ENCODE results near the gene TTC33.
"Not testable (repeated sequence)": the region's sequence is repeated elsewhere in the genome, so short reads cannot be mapped to it uniquely, and the experiment has no call there.

The TTC33 gene

DNA sequence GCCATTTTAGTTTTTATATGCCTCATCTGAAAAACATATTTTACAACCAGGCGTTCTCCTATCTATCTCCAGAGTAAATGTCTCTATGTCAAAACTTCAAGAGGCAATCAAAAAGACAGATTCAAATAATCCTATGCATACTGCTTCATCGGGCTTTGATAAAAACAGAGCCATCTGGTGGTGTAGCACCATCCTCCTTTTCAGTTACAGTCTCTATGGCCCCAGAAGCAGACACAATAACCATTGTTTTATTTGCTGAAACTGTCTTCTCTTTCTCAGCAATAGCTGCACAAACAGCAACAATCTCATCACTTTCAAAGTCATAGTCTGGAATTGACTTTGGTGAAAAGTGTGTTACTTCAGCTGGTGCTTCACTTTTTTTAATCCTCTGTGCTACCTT is 39.8 kb downstream of the TTC33 start:
- DNase-seq: peak in 1 of 2 donors; percentile 27

DNA sequence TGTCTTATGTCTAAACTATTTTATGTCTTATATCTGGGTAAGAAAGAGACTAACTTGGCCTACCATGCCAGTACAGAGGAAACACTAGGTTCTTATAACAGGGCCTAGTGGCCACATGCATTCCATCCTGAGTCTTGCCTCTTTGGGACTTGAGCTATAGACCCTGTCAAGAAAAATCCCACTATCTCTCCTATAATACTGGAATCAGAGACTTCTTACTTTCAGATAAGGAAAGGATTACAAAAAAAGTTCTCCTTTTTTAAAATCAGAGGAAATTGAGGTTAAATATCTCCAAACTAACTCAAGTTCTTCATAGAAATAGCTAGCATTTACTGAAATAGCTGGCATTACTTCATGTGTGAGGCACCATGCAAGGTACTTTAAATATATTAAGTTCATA is 41.8 kb downstream of the TTC33 start:
- no peak for DNase-seq

GRCh38 chr5:40710575-40710974 is 45.2 kb downstream of the TTC33 start:
- not testable (repeated sequence) for DNase-seq

GRCh38 chr5:40705484-40705883 is 50.3 kb downstream of the TTC33 start:
- not testable (repeated sequence) for DNase-seq

DNA sequence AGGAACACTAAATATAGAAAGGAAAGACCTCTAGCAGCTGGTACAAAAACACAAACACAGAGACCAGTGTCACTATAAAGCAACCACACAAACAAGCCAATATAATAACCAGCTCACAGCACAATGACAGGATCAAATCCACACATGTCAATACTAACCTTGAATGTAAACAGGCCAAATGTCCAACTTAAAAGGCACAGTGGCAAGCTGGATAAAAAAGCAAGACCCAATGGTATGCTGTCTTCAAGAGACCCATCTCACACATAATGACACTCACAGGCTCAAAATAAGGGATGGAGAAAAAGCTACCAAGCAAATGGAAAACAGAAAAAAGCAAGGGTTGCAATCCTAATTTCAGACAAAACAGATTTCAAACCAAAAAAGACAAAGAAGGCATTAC is 53.7 kb downstream of the TTC33 start:
- not testable (repeated sequence) for DNase-seq

GRCh38 chr5:40700116-40700782 is 55.5 kb downstream of the TTC33 start:
- DNase-seq: no peak

GRCh38 chr5:40694433-40694832 is 61.3 kb downstream of the TTC33 start:
- DNase-seq: no peak

DNA sequence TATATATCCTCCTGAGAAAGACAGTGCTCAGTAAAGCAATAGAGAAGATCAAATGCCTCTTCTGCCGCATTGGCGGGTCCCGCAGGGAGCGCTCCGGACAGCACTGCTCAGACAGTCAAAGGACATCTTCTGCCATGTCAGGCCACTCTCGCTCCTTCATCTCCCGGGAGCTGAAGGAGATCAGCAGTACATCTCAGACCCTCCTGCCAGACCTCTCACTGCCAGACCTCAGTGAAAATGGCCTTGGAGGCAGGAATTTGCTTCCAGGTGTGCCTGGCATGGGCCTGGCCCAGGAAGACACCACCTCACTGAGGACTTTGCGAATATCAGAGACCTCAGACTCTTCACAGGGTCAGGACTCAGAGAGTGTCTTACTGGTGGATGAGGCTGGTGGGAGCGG is 63.9 kb downstream of the TTC33 start:
- DNase-seq: no peak

GRCh38 chr5:40690267-40690666 is 65.5 kb downstream of the TTC33 start:
- DNase-seq: no peak

DNA sequence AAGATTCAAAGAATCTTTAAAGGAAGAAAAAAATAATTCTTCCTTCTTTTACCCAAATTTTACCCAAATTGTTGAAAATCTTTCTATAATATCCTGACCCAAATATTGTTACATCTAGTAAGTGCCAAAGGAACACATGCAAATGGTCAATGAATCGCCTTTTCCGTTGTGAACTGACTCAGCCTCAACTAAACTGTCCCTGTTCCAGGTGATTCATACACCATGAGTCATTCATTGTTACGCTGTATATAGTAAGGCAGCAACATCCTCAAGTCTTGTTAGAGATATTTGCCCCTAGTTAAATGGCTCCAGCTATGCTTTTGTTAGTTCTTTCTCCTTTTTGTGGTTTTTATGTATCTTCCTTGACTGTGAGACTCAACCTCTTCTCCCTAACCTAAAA is 66.3 kb downstream of the TTC33 start:
- peak in 1 of 2 donors; percentile 48 for DNase-seq

DNA sequence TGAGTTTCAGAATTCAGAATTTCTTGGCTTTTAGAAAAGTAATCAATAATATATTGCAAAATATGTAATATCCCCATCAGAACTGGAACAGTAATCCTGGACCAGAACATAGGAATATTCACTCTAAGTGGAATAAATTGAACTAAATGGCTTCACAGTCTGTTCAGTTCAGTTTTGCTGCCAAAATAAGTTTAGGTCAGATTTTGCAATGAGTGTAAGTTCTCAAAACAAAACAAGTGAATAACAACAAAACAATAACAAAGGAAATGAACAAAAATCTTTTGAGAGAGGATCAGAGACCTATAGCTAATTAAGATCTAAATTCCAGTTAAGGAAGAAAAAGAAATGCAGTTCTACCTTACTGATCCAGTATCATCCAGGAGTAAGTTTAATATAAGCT is 66.8 kb downstream of the TTC33 start:
- no peak for DNase-seq

DNA sequence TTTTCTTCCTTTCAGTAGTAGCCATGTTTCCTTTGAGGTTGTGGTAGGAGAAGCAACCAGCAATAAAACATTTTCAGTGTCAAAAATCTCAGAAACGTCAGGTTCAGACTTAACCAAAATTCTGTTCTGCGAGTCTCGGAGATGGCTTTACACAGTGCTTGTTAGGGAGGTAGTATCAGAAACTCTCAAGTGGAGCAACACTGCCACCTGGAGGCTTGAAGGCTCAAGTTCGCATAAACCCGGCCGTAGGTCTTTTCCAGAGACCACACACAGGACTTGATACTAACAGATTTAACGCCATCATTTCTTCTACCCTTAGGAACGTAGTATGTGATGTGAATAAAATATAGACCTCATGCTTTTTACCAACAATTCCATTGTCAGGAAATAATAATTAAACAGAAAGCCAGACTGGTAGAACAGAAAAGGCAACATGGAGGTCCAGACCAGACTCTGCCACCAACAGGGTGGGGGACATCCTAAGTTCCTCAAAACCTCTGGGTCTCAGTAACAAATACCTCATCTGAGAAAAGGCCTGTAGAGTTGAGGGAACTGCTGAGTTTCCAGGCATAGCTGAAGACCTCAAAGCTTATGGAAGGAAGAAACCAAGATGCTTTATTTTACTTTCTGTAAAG is 67.5 kb downstream of the TTC33 start:
- peak; percentile 86 to 91 for DNase-seq

- peak in 1 of 2 donors; percentile 59 for DNase-seq
Observed at GRCh38 chr5:40687321-40687720, 68.4 kb downstream of the TTC33 start.

- DNase-seq: no peak
Observed at GRCh38 chr5:40685976-40686486, 69.7 kb downstream of the TTC33 start.

- no peak for DNase-seq
Observed at GRCh38 chr5:40685193-40685592, 70.6 kb downstream of the TTC33 start.

GRCh38 chr5:40683305-40683704 is 72.5 kb downstream of the TTC33 start:
- DNase-seq: no peak

GRCh38 chr5:40682154-40683017 is 73.4 kb downstream of the TTC33 start:
- no peak for DNase-seq

DNA sequence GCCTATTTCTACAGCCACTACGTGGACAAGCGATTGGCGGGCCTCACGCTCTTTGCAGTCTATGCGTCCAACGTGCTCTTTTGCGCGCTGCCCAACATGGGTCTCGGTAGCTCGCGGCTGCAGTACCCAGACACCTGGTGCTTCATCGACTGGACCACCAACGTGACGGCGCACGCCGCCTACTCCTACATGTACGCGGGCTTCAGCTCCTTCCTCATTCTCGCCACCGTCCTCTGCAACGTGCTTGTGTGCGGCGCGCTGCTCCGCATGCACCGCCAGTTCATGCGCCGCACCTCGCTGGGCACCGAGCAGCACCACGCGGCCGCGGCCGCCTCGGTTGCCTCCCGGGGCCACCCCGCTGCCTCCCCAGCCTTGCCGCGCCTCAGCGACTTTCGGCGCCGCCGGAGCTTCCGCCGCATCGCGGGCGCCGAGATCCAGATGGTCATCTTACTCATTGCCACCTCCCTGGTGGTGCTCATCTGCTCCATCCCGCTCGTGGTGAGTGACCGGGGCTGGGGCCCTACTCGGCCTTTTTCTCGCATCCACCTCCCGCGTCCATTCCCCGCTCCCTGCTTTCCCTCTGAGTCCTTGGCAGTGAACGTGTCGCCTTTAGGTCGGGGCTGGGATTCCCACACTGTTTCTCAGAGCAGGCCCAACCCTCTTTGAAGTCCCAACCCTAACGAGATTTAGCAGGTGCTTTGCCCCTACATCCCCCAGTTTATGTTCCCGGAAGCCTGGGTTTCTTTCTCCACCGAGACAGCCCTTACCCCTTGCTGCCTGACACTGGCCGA is 74.2 kb downstream of the TTC33 start:
- peak; percentile 70 to 78 for DNase-seq

GRCh38 chr5:40680741-40681362 is 74.9 kb downstream of the TTC33 start:
- DNase-seq: peak; percentile 48 to 64

GRCh38 chr5:40679913-40680681 is 75.7 kb downstream of the TTC33 start, which contains the start of gene PTGER4:
Gene PTGER4, plus strand, starts transcription at chr5:40679915. Its CDS starts 1,079 bp downstream, at chr5:40680994.
- peak in 1 of 2 donors; percentile 50 for DNase-seq
